ENCODE measurements around the gene IRF2BP2.

DNA sequence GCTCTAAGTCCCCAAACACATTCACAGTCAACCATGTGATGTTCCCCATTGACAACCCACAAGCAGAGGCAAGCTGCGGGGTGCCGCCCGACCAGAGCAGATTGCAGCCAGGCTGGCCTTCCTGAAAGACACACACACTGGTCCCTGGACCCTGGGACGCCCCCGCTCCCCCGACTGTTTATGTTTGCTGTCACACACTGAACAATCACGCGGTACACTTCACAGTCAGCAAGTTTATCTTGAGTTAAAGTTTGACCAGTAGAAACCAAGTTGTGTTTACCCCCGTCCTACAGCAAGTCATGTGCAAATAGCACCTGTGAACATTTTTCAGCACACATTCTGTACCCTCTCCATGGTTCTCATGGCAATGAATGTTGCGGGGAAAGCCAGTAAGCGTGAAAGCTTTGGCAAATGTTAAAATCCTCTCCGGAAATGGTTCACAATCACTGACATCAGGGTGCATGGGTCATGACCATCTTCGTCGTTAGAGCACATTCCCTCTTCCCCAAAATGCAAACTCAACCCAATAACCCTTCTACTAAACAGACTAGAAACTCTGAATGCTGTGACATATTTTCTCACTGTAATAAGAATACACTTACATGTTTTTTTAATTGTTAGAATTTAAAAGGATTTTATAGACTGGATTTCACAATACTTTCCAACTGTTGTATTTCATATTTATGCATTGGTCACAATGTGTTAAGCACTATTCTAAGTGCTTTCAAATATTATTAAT is 33.3 kb upstream of the IRF2BP2 start:
- no peak for TF ChIP-seq RAD21 (IDR thresholded peaks at IDR 0.05; ENCODE audit: low read depth)
- no peak for TF ChIP-seq TEAD4 (IDR thresholded peaks at IDR 0.05)
